ENCODE data around the gene DCAF12.

The DCAF12 gene

GRCh38 chr9:34087370-34087769, 39.1 kb downstream of the DCAF12 start:
- Histone ChIP-seq H3K4me2 (ENCODE audit: low read length) (no peak overlapping the region), H3K9me3 (replicated peaks; ENCODE audit: low read length) (no peaks in the 10 kb centered on the region), H3K36me3 (ENCODE audit: insufficient read depth, low read length) (peaks cover 51% of the 10 kb centered on the region), H3K4me1 (ENCODE audit: control insufficient read depth, insufficient read depth, low read length) (no peaks in the 10 kb centered on the region), H3K27me3 (ENCODE audit: control insufficient read depth, insufficient read depth, low read length) (no peaks in the 10 kb centered on the region), H3K4me3 (ENCODE audit: low read length) (no peak overlapping the region), H3K9ac (ENCODE audit: low read depth, low read length) (no peak overlapping the region)

GRCh38 chr9:34086864-34087263, 39.6 kb downstream of the DCAF12 start:
- H3K9me3 ChIP-seq (replicated peaks; ENCODE audit: low read length): no peaks in the 10 kb centered on the region
- H3K36me3 ChIP-seq (ENCODE audit: insufficient read depth, low read length): peaks cover 49% of the 10 kb centered on the region
- no peak overlapping the region for H3K4me2 ChIP-seq (ENCODE audit: low read length)
- no peaks in the 10 kb centered on the region for H3K4me1 ChIP-seq (ENCODE audit: control insufficient read depth, insufficient read depth, low read length)
- H3K4me3 ChIP-seq (ENCODE audit: low read length): no peak overlapping the region
- no peaks in the 10 kb centered on the region for H3K27me3 ChIP-seq (ENCODE audit: control insufficient read depth, insufficient read depth, low read length)
- no peak overlapping the region for H3K9ac ChIP-seq (ENCODE audit: low read depth, low read length)

- Histone ChIP-seq H3K36me3 (ENCODE audit: insufficient read depth, low read length) (peaks cover 41% of the 10 kb centered on the region), H3K9me3 (replicated peaks; ENCODE audit: low read length) (no peaks in the 10 kb centered on the region), H3K4me1 (ENCODE audit: control insufficient read depth, insufficient read depth, low read length) (no peaks in the 10 kb centered on the region), H3K4me2 (ENCODE audit: low read length) (no peak overlapping the region), H3K27me3 (ENCODE audit: control insufficient read depth, insufficient read depth, low read length) (no peaks in the 10 kb centered on the region), H3K9ac (ENCODE audit: low read depth, low read length) (no peak overlapping the region), H3K4me3 (ENCODE audit: low read length) (no peak overlapping the region)
Observed at GRCh38 chr9:34085581-34086500, 40.7 kb downstream of the DCAF12 start.

GRCh38 chr9:34084562-34084961, 41.9 kb downstream of the DCAF12 start:
- Histone ChIP-seq H3K27me3 (ENCODE audit: control insufficient read depth, insufficient read depth, low read length) (no peaks in the 10 kb centered on the region), H3K4me2 (ENCODE audit: low read length) (no peak overlapping the region), H3K9me3 (replicated peaks; ENCODE audit: low read length) (no peaks in the 10 kb centered on the region), H3K36me3 (ENCODE audit: insufficient read depth, low read length) (peaks cover 38% of the 10 kb centered on the region), H3K9ac (ENCODE audit: low read depth, low read length) (no peak overlapping the region), H3K4me3 (ENCODE audit: low read length) (no peak overlapping the region), H3K4me1 (ENCODE audit: control insufficient read depth, insufficient read depth, low read length) (no peaks in the 10 kb centered on the region)

- Histone ChIP-seq H3K4me1 (ENCODE audit: control insufficient read depth, insufficient read depth, low read length) (peaks cover 4% of the 10 kb centered on the region), H3K9ac (ENCODE audit: low read depth, low read length) (no peak overlapping the region), H3K4me2 (ENCODE audit: low read length) (no peak overlapping the region), H3K36me3 (ENCODE audit: insufficient read depth, low read length) (no peaks in the 10 kb centered on the region), H3K27me3 (ENCODE audit: control insufficient read depth, insufficient read depth, low read length) (no peaks in the 10 kb centered on the region), H3K4me3 (ENCODE audit: low read length) (no peak overlapping the region), H3K9me3 (replicated peaks; ENCODE audit: low read length) (no peaks in the 10 kb centered on the region)
Observed at GRCh38 chr9:34079181-34079580, 47.3 kb downstream of the DCAF12 start.

GRCh38 chr9:34072868-34073590, 53.5 kb downstream of the DCAF12 start:
- no peak overlapping the region for H3K9ac ChIP-seq (ENCODE audit: low read depth, low read length)

GRCh38 chr9:34072410-34072809, 54.1 kb downstream of the DCAF12 start:
- Histone ChIP-seq H3K9me3 (replicated peaks; ENCODE audit: low read length) (no peaks in the 10 kb centered on the region), H3K4me3 (ENCODE audit: low read length) (no peak overlapping the region), H3K36me3 (ENCODE audit: insufficient read depth, low read length) (no peaks in the 10 kb centered on the region), H3K27me3 (ENCODE audit: control insufficient read depth, insufficient read depth, low read length) (no peaks in the 10 kb centered on the region), H3K9ac (ENCODE audit: low read depth, low read length) (no peak overlapping the region), H3K4me2 (ENCODE audit: low read length) (no peak overlapping the region), H3K4me1 (ENCODE audit: control insufficient read depth, insufficient read depth, low read length) (peaks cover 18% of the 10 kb centered on the region)

More at GRCh38 chr9:34072868-34073590, 53.5 kb downstream of the DCAF12 start:
- H3K36me3 ChIP-seq (ENCODE audit: insufficient read depth, low read length): no peaks in the 10 kb centered on the region
- H3K27me3 ChIP-seq (ENCODE audit: control insufficient read depth, insufficient read depth, low read length): no peaks in the 10 kb centered on the region
- H3K4me1 ChIP-seq (ENCODE audit: control insufficient read depth, insufficient read depth, low read length): peaks cover 18% of the 10 kb centered on the region
- H3K9me3 ChIP-seq (replicated peaks; ENCODE audit: low read length): no peaks in the 10 kb centered on the region
- H3K4me2 ChIP-seq (ENCODE audit: low read length): peak overlapping the region; percentile 42
- H3K4me3 ChIP-seq (ENCODE audit: low read length): no peak overlapping the region

- no peak overlapping the region for H3K4me3 ChIP-seq (ENCODE audit: low read length)
- H3K36me3 ChIP-seq (ENCODE audit: insufficient read depth, low read length): no peaks in the 10 kb centered on the region
- H3K9ac ChIP-seq (ENCODE audit: low read depth, low read length): no peak overlapping the region
- no peaks in the 10 kb centered on the region for H3K27me3 ChIP-seq (ENCODE audit: control insufficient read depth, insufficient read depth, low read length)
- peaks cover 18% of the 10 kb centered on the region for H3K4me1 ChIP-seq (ENCODE audit: control insufficient read depth, insufficient read depth, low read length)
- H3K9me3 ChIP-seq (replicated peaks; ENCODE audit: low read length): no peaks in the 10 kb centered on the region
- no peak overlapping the region for H3K4me2 ChIP-seq (ENCODE audit: low read length)
Observed at GRCh38 chr9:34070606-34071324, 55.7 kb downstream of the DCAF12 start.

GRCh38 chr9:34069831-34070230, 56.7 kb downstream of the DCAF12 start:
- H3K27me3 ChIP-seq (ENCODE audit: control insufficient read depth, insufficient read depth, low read length): no peaks in the 10 kb centered on the region
- H3K9ac ChIP-seq (ENCODE audit: low read depth, low read length): no peak overlapping the region
- H3K4me2 ChIP-seq (ENCODE audit: low read length): no peak overlapping the region
- no peak overlapping the region for H3K4me3 ChIP-seq (ENCODE audit: low read length)
- no peaks in the 10 kb centered on the region for H3K9me3 ChIP-seq (replicated peaks; ENCODE audit: low read length)
- no peaks in the 10 kb centered on the region for H3K36me3 ChIP-seq (ENCODE audit: insufficient read depth, low read length)
- peaks cover 18% of the 10 kb centered on the region for H3K4me1 ChIP-seq (ENCODE audit: control insufficient read depth, insufficient read depth, low read length)

- H3K36me3 ChIP-seq (ENCODE audit: insufficient read depth, low read length): no peaks in the 10 kb centered on the region
- no peak overlapping the region for H3K4me2 ChIP-seq (ENCODE audit: low read length)
- no peaks in the 10 kb centered on the region for H3K4me1 ChIP-seq (ENCODE audit: control insufficient read depth, insufficient read depth, low read length)
- no peak overlapping the region for H3K9ac ChIP-seq (ENCODE audit: low read depth, low read length)
- no peaks in the 10 kb centered on the region for H3K27me3 ChIP-seq (ENCODE audit: control insufficient read depth, insufficient read depth, low read length)
- no peak overlapping the region for H3K4me3 ChIP-seq (ENCODE audit: low read length)
- no peaks in the 10 kb centered on the region for H3K9me3 ChIP-seq (replicated peaks; ENCODE audit: low read length)
Observed at GRCh38 chr9:34065541-34065940, 61.0 kb downstream of the DCAF12 start.

GRCh38 chr9:34059954-34060353, 66.5 kb downstream of the DCAF12 start:
- Histone ChIP-seq H3K4me3 (ENCODE audit: low read length) (no peak overlapping the region), H3K4me1 (ENCODE audit: control insufficient read depth, insufficient read depth, low read length) (no peaks in the 10 kb centered on the region), H3K27me3 (ENCODE audit: control insufficient read depth, insufficient read depth, low read length) (peaks cover 6% of the 10 kb centered on the region), H3K9me3 (replicated peaks; ENCODE audit: low read length) (no peaks in the 10 kb centered on the region), H3K9ac (ENCODE audit: low read depth, low read length) (no peak overlapping the region), H3K36me3 (ENCODE audit: insufficient read depth, low read length) (no peaks in the 10 kb centered on the region), H3K4me2 (ENCODE audit: low read length) (no peak overlapping the region)
